Spleen (tissue), 11 donors: ENCODE measurements around the gene TMEM115. TPM values are rescaled to one million over a fixed set of nuclear protein-coding genes. Genes with fewer than 3 reads are reported as not detected.

Source experiments
- DNase-seq: peaks from one replicate; pipeline ENCODE4 v3.0.0-alpha.2; 2020
- H3K27ac ChIP-seq, 8 donors: fragments of 200-600 bp; sonication (generic) in 7 of 8; 1 replicate in 4 of 8; 2 replicates in 4 of 8; pipeline versions ENCODE4 v1.5.0 to v1.8.0; 2016 to 2021; ENCODE audit warnings: inconsistent platforms in 4 of 8, mild to moderate bottlenecking in 4 of 8, moderate library complexity in 1 of 8
- H3K27me3 ChIP-seq, 7 donors: fragments of 200-600 bp; sonication (generic) in 6 of 7; replicated peaks in 1 of 7; 1 replicate in 4 of 7; 2 replicates in 3 of 7; pipeline versions ENCODE4 v1.5.0 to v1.8.0; 2016 to 2021; ENCODE audit warnings: inconsistent platforms in 3 of 7, mild to moderate bottlenecking in 1 of 7
- H3K36me3 ChIP-seq, 6 donors: fragments of 200-600 bp; sonication (generic) in 5 of 6; 1 replicate in 4 of 6; 2 replicates in 2 of 6; pipeline versions ENCODE4 v1.5.0 to v1.8.0; 2016 to 2021; ENCODE audit warnings: inconsistent platforms in 2 of 6
- H3K4me1 ChIP-seq, 6 donors: fragments of 200-600 bp; sonication (generic) in 5 of 6; 1 replicate in 3 of 6; 2 replicates in 3 of 6; pipeline versions ENCODE4 v1.5.0 to v1.8.0; 2016 to 2021; ENCODE audit warnings: inconsistent platforms in 3 of 6
- H3K4me3 ChIP-seq, 8 donors: fragments of 200-600 bp; sonication (generic) in 7 of 8; 1 replicate in 4 of 8; 2 replicates in 4 of 8; pipeline versions ENCODE4 v1.5.0 to v1.8.0; 2016 to 2021; ENCODE audit warnings: inconsistent platforms in 4 of 8, mild to moderate bottlenecking in 4 of 8, moderate library complexity in 2 of 8
- H3K9me3 ChIP-seq, 8 donors: fragments of 200-600 bp; sonication (generic) in 7 of 8; 1 replicate in 4 of 8; 2 replicates in 4 of 8; pipeline versions ENCODE4 v1.5.0 to v1.8.0; 2016 to 2021; ENCODE audit warnings: inconsistent platforms in 4 of 8
- CTCF ChIP-seq, 11 experiments: fragments of 200-600 bp in 7 of 11; fragments of 450-650 bp in 4 of 11; sonication (generic) in 4 of 11; IDR thresholded peaks in 8 of 11; conservative IDR thresholded peaks in 3 of 11; 1 replicate in 7 of 11; 2 replicates in 4 of 11; pipeline versions ENCODE4 v1.4.0 to v1.8.0; 2016 to 2021; ENCODE audit warnings: antibody characterized with exemption in 11 of 11, inconsistent platforms in 4 of 11, mild to moderate bottlenecking in 1 of 11
- POLR2A ChIP-seq, 3 donors: fragments of 450-650 bp; IDR thresholded peaks; one replicate each; pipeline ENCODE4 v1.5.1; 2017; ENCODE audit warnings: antibody characterized with exemption in 3 of 3, mild to moderate bottlenecking in 1 of 3
- POLR2AphosphoS5 ChIP-seq, 3 donors: sonication (generic); formaldehyde crosslinking; IDR thresholded peaks; one replicate each; pipeline ENCODE4 v1.5.1; 2017; ENCODE audit warnings: antibody characterized with exemption in 3 of 3
- WGBS, 5 donors: extraction: QIAGEN DNeasy Blood & Tissue Kit in 3 of 5; methylation state at CpG; one replicate each; pipeline versions ENCODE4 v1.1.5 to v1.1.7; 2013 to 2018; 5-methylcytosine and 5-hydroxymethylcytosine counted together
- intact Hi-C: fragments of 100-400 bp; cut with DNase I; formaldehyde crosslinking; loops from one replicate; pipeline ENCODE4 v1.15.0; 2023; ENCODE audit warnings: low total_unique reads
- polyA plus RNA-seq, 3 donors: library from polyadenylated mRNA; stranded (reverse); fragments of 200-250 nt; gene quantifications; one replicate each; pipeline ENCODE4 v1.2.1, GENCODE V29; 2013
- total RNA-seq, 7 donors: library from RNA; depleted of rRNA in 3 of 7; stranded (reverse); fragments of >200 nt in 3 of 7; fragmentation: NEBNext Ultra II Directional in 4 of 7; extraction: Animal tissue kit (Norgen Biotek cat#: 25700) in 4 of 7; gene quantifications; one replicate each; pipeline versions ENCODE4 v1.1.0 to v1.2.1, GENCODE V29; 2016 to 2021
- donor health status: healthy with polysubstance abuse.
- donor health status: DM: no; HTN: no; CAD: no; lungs with moderate emphysema.
- donor health status: DM: no; HTN: no; CAD: no.
- donor health status: Bipolar disorder and iron deficiency.
- donor health status: healthy.
- donor health status: DM: no; HTN: no; CAD: no.
- donor health status: DM: yes; HTN: yes; CAD: no.

Gene TMEM115
- total and polyA plus RNA-seq, 10 donors, result 14.0 to 49.2 (median 28.9) TPM

GRCh38 chr3:50378024-50378423 lies 18.7 kb upstream of the TMEM115 start:
- no peaks in the 10 kb centered on the region for H3K9me3 ChIP-seq
- 80 to 92% (median 83%) methylated on average over 6 of the region's 6 CpGs for WGBS, 5 donors
- peaks cover 0 to 2% (median 0%) of the 10 kb centered on the region in 7 donors for H3K27me3 ChIP-seq
- H3K27ac ChIP-seq, result no peak overlapping the region
- H3K4me1 ChIP-seq, result peaks cover 0 to 6% (median under 1%) of the 10 kb centered on the region in 6 donors
- H3K4me3 ChIP-seq, result no peak overlapping the region
- no peaks in the 10 kb centered on the region for H3K36me3 ChIP-seq
- DNase-seq, result no peak
- no peak for TF ChIP-seq CTCF (IDR thresholded peaks at IDR 0.05 in 8 of 11, conservative IDR thresholded peaks at IDR 0.05 in 3 of 11)
- no peak for TF ChIP-seq POLR2AphosphoS5 (IDR thresholded peaks at IDR 0.05)
- TF ChIP-seq POLR2A (IDR thresholded peaks at IDR 0.05), result no peak
- intact Hi-C loops, result no loop called here

- no peaks in the 10 kb centered on the region for H3K4me1 ChIP-seq
- TF ChIP-seq POLR2AphosphoS5 (IDR thresholded peaks at IDR 0.05) (no peak), POLR2A (IDR thresholded peaks at IDR 0.05) (no peak), CTCF (IDR thresholded peaks at IDR 0.05 in 8 of 11, conservative IDR thresholded peaks at IDR 0.05 in 3 of 11) (no peak)
- no peak for DNase-seq
- intact Hi-C loops, result no loop called here
- H3K9me3 ChIP-seq, result no peaks in the 10 kb centered on the region
- H3K4me3 ChIP-seq, result no peak overlapping the region
- H3K36me3 ChIP-seq, result no peaks in the 10 kb centered on the region
- H3K27me3 ChIP-seq, result peaks cover 0 to 14% (median 0%) of the 10 kb centered on the region in 7 donors
- no peak overlapping the region for H3K27ac ChIP-seq
- WGBS, 5 donors, result 70 to 89% (median 80%) methylated on average over 5 to 7 of the region's 7 CpGs
Measured at GRCh38 chr3:50375258-50375931, 16.1 kb upstream of the TMEM115 start.

- no peak for DNase-seq
- TF ChIP-seq POLR2A (IDR thresholded peaks at IDR 0.05), result no peak
- TF ChIP-seq CTCF (IDR thresholded peaks at IDR 0.05 in 8 of 11, conservative IDR thresholded peaks at IDR 0.05 in 3 of 11), result no peak
- no peak for TF ChIP-seq POLR2AphosphoS5 (IDR thresholded peaks at IDR 0.05)
- WGBS, 5 donors, result 71 to 84% (median 76%) methylated on average over 18 to 22 of the region's 22 CpGs
- intact Hi-C loops, result no loop called here
- Histone ChIP-seq H3K36me3 (no peaks in the 10 kb centered on the region), H3K9me3 (no peaks in the 10 kb centered on the region), H3K4me1 (no peaks in the 10 kb centered on the region), H3K4me3 (no peak overlapping the region), H3K27ac (no peak overlapping the region), H3K27me3 (peaks cover 0 to 14% (median 0%) of the 10 kb centered on the region in 7 donors)
Measured at GRCh38 chr3:50374363-50375257, 15.3 kb upstream of the TMEM115 start.
